ENCODE results near the gene TNFRSF1B. TPM values are rescaled to one million over a fixed set of nuclear protein-coding genes. Genes with fewer than 3 reads are reported as not detected.
A peak's percentile ranks its signal among the peaks of the same experiment; 100 is the strongest.

Gene TNFRSF1B
- total and polyA plus RNA-seq, 4 donors = 15.4 to 246 (median 65.5) TPM

DNA sequence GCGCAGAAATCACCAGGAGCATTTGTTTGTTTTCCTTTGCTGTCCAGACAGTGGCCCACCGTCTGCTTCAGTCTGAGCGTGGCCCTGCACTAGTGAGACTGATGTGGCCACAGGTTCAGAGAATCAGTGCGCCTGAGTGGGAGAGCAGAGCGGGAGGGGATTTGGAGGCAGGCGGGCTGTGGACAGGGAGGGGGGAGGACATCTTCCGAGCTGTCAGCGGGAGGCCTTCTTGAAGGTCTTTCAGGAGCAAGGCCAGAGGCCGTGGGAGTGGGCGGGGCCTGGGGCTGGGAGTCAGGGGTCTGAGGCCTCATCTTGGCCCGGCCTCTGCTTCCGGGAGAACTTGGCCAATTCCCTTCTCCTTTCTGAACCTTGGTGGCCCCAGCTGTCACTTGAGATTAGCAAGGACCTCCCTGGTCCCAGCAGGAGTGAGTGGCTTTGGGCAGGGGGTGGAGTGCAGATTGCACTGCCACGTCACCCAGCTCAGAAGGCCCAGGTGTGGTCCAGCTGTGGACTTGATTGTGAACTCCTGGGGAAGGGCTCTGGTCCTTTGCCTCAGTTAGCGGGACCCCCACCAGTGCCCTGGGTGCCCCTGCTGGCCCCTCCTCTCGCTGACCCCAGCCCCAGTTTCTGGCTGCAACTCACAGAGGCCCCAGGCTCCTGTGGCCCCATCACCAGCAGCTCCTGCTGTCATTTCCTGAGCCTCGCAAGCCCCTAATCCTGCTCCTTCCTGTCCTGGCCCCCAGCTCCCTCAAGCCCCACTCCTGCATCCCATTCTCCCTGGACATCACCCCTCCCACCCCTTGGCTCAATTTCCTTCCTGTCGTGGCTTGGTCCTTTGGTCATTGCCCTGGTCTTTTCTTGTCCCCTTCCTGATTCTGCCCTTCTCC is 8.4 kb downstream of the TNFRSF1B start:
- 44 to 50% methylated on average over 17 of the region's 17 CpGs for WGBS, 2 donors
- Histone ChIP-seq H3K36me3 (ENCODE audit: control insufficient read depth in 4 of 4, insufficient read depth in 4 of 4, low read length in 4 of 4) (no peaks in the 10 kb centered on the region), H3K4me1 (ENCODE audit: control insufficient read depth in 5 of 5, insufficient read depth in 5 of 5, low read length in 5 of 5) (peaks cover 4 to 56% (median 30%) of the 10 kb centered on the region in 5 donors), H3K4me3 (no peak overlapping the region), H3K9ac (ENCODE audit: insufficient read depth in 1 of 2, low read length in 2 of 2) (peak overlapping the region in 1 of 2 donors; percentile 5), H3K27me3 (ENCODE audit: control insufficient read depth in 3 of 3, insufficient read depth in 3 of 3, low read length in 2 of 3) (peaks cover 0 to 1% (median 0%) of the 10 kb centered on the region in 3 donors), H3K27ac (ENCODE audit: low read depth in 1 of 2, low read length in 1 of 2) (peak overlapping the region; percentile 10 to 77), H3K9me3 (ENCODE audit: control insufficient read depth in 4 of 4, insufficient read depth in 3 of 4, low read length in 3 of 4) (no peaks in the 10 kb centered on the region)
- DNase-seq (peak; percentile 41 to 72 (median 67)), ATAC-seq (ENCODE audit: insufficient read depth, low FRiP score) (no peak)
- TF ChIP-seq, protein P1, sequence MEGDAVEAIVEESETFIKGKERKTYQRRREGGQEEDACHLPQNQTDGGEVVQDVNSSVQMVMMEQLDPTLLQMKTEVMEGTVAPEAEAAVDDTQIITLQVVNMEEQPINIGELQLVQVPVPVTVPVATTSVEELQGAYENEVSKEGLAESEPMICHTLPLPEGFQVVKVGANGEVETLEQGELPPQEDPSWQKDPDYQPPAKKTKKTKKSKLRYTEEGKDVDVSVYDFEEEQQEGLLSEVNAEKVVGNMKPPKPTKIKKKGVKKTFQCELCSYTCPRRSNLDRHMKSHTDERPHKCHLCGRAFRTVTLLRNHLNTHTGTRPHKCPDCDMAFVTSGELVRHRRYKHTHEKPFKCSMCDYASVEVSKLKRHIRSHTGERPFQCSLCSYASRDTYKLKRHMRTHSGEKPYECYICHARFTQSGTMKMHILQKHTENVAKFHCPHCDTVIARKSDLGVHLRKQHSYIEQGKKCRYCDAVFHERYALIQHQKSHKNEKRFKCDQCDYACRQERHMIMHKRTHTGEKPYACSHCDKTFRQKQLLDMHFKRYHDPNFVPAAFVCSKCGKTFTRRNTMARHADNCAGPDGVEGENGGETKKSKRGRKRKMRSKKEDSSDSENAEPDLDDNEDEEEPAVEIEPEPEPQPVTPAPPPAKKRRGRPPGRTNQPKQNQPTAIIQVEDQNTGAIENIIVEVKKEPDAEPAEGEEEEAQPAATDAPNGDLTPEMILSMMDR (IDR thresholded peaks at IDR 0.05; ENCODE audit: control extremely low read depth, extremely low read depth) = no peak

- H3K4me1 ChIP-seq (ENCODE audit: control insufficient read depth in 5 of 5, insufficient read depth in 5 of 5, low read length in 5 of 5) = peaks cover 4 to 60% (median 30%) of the 10 kb centered on the region in 5 donors
- no peaks in the 10 kb centered on the region for H3K36me3 ChIP-seq (ENCODE audit: control insufficient read depth in 4 of 4, insufficient read depth in 4 of 4, low read length in 4 of 4)
- ATAC-seq (ENCODE audit: insufficient read depth, low FRiP score) (no peak), DNase-seq (no peak)
- H3K27me3 ChIP-seq (ENCODE audit: control insufficient read depth in 3 of 3, insufficient read depth in 3 of 3, low read length in 2 of 3) = no peaks in the 10 kb centered on the region
- H3K27ac ChIP-seq (ENCODE audit: low read depth in 1 of 2, low read length in 1 of 2) = peak overlapping the region in 1 of 2 donors; percentile 23
- no peaks in the 10 kb centered on the region for H3K9me3 ChIP-seq (ENCODE audit: control insufficient read depth in 4 of 4, insufficient read depth in 3 of 4, low read length in 3 of 4)
- TF ChIP-seq, protein P1 (IDR thresholded peaks at IDR 0.05; ENCODE audit: control extremely low read depth, extremely low read depth) = no peak
- no peak overlapping the region for H3K9ac ChIP-seq (ENCODE audit: insufficient read depth in 1 of 2, low read length in 2 of 2)
- 77 to 78% methylated on average over 6 of the region's 6 CpGs for WGBS, 2 donors
- H3K4me3 ChIP-seq = no peak overlapping the region
Measured at GRCh38 chr1:12176298-12177118, 9.7 kb downstream of the TNFRSF1B start.

DNA sequence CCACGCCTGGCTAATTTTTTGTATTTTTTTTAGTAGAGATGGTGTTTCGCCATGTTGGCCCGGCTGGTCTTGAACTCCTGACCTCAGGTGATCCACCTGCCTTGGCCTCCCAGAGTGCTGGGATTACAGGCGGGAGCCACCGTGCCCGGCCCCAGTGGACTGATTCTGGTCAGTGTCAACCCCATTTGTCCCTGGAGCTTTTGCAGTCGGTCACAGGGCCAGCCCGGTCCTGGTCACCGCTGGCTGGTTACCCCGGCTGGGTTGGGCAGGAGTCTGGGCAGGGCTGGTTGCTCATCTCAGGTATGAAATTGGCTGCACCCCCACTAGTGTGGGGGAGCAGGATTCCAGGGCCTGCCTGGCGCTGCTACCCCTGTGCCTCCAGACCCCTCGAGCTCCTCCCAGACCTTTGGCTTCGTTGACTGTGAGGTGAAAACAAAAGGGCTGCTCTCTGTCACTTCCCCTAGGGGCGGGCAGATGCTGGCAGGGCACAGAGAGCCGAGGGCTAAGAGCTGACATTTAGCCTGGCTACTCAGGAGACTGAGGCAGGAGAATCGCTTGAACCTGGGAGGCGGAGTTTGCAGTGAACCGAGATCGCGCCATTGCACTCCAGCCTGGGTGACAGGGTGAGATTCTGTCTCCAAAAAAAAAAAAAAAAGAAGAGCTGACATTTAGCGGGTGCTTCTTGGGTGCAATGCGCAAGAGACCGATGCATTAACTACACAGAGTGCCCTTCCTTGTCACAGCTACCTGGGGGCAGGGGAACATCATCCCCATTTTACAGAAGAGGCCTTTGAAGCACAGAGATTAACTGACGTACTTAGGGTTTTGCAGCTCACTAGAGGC is 10.6 kb downstream of the TNFRSF1B start:
- WGBS, 2 donors = 72 to 76% methylated on average over 24 of the region's 24 CpGs
- Histone ChIP-seq H3K9ac (ENCODE audit: insufficient read depth in 1 of 2, low read length in 2 of 2) (no peak overlapping the region), H3K4me3 (no peak overlapping the region), H3K36me3 (ENCODE audit: control insufficient read depth in 4 of 4, insufficient read depth in 4 of 4, low read length in 4 of 4) (no peaks in the 10 kb centered on the region), H3K9me3 (ENCODE audit: control insufficient read depth in 4 of 4, insufficient read depth in 3 of 4, low read length in 3 of 4) (no peaks in the 10 kb centered on the region), H3K4me1 (ENCODE audit: control insufficient read depth in 5 of 5, insufficient read depth in 5 of 5, low read length in 5 of 5) (peaks cover 4 to 59% (median 30%) of the 10 kb centered on the region in 5 donors), H3K27ac (ENCODE audit: low read depth in 1 of 2, low read length in 1 of 2) (peak overlapping the region in 1 of 2 donors; percentile 89), H3K27me3 (ENCODE audit: control insufficient read depth in 3 of 3, insufficient read depth in 3 of 3, low read length in 2 of 3) (no peaks in the 10 kb centered on the region)
- TF ChIP-seq, protein P1 (IDR thresholded peaks at IDR 0.05; ENCODE audit: control extremely low read depth, extremely low read depth) = no peak
- no peak for DNase-seq
- no peak for ATAC-seq (ENCODE audit: insufficient read depth, low FRiP score)
